ENCODE measurements around the gene PMM1.
"Not testable (repeated sequence)": the region's sequence is repeated elsewhere in the genome, so short reads cannot be mapped to it uniquely, and the experiment has no call there.

Gene PMM1

GRCh38 chr22:41563051-41563711 lies 26.5 kb downstream of the PMM1 start:
- H3K4me1 ChIP-seq (ENCODE audit: insufficient read depth, low read length): peaks cover 20% of the 10 kb centered on the region
- no peaks in the 10 kb centered on the region for H3K36me3 ChIP-seq (ENCODE audit: insufficient read depth, low read length)
- peak overlapping the region; percentile 25; the same call in 1 of the 2 replicates for H3K9ac ChIP-seq (ENCODE audit: low read depth, low read length)
- H3K9me3 ChIP-seq (ENCODE audit: control insufficient read depth, insufficient read depth, low read length): no peaks in the 10 kb centered on the region

- H3K4me1 ChIP-seq (ENCODE audit: insufficient read depth, low read length): peaks cover 25% of the 10 kb centered on the region
- H3K36me3 ChIP-seq (ENCODE audit: insufficient read depth, low read length): no peaks in the 10 kb centered on the region
- no peaks in the 10 kb centered on the region for H3K9me3 ChIP-seq (ENCODE audit: control insufficient read depth, insufficient read depth, low read length)
- no peak overlapping the region; the same call in 1 of the 2 replicates for H3K9ac ChIP-seq (ENCODE audit: low read depth, low read length)
Observed at GRCh38 chr22:41562461-41562860, 27.2 kb downstream of the PMM1 start.

- no peaks in the 10 kb centered on the region for H3K9me3 ChIP-seq (ENCODE audit: control insufficient read depth, insufficient read depth, low read length)
- H3K36me3 ChIP-seq (ENCODE audit: insufficient read depth, low read length): no peaks in the 10 kb centered on the region
- H3K4me1 ChIP-seq (ENCODE audit: insufficient read depth, low read length): peaks cover 26% of the 10 kb centered on the region
- 0 out of 2 replicates have a peak overlapping the region, but pooled peaks have one; percentile 58 for H3K9ac ChIP-seq (ENCODE audit: low read depth, low read length)
Observed at GRCh38 chr22:41561788-41562187, 27.9 kb downstream of the PMM1 start.

GRCh38 chr22:41561335-41561734 lies 28.3 kb downstream of the PMM1 start:
- no peaks in the 10 kb centered on the region for H3K36me3 ChIP-seq (ENCODE audit: insufficient read depth, low read length)
- H3K4me1 ChIP-seq (ENCODE audit: insufficient read depth, low read length): peaks cover 26% of the 10 kb centered on the region
- no peaks in the 10 kb centered on the region for H3K9me3 ChIP-seq (ENCODE audit: control insufficient read depth, insufficient read depth, low read length)
- H3K9ac ChIP-seq (ENCODE audit: low read depth, low read length): peak overlapping the region; percentile 58

- Histone ChIP-seq H3K36me3 (ENCODE audit: insufficient read depth, low read length) (no peaks in the 10 kb centered on the region), H3K9me3 (ENCODE audit: control insufficient read depth, insufficient read depth, low read length) (no peaks in the 10 kb centered on the region), H3K4me1 (ENCODE audit: insufficient read depth, low read length) (peaks cover 26% of the 10 kb centered on the region), H3K9ac (ENCODE audit: low read depth, low read length) (peak overlapping the region; percentile 58)
Observed at GRCh38 chr22:41560095-41560471, 29.6 kb downstream of the PMM1 start.

- H3K36me3 ChIP-seq (ENCODE audit: insufficient read depth, low read length); H3K9ac ChIP-seq (ENCODE audit: low read depth, low read length); H3K9me3 ChIP-seq (ENCODE audit: control insufficient read depth, insufficient read depth, low read length): not testable (repeated sequence)
- H3K4me1 ChIP-seq (ENCODE audit: insufficient read depth, low read length): peaks cover 26% of the 10 kb centered on the region
Observed at GRCh38 chr22:41558241-41558630, 31.4 kb downstream of the PMM1 start.

GRCh38 chr22:41557401-41558240 lies 32.0 kb downstream of the PMM1 start:
- Histone ChIP-seq H3K9ac (ENCODE audit: low read depth, low read length) (no peak overlapping the region), H3K36me3 (ENCODE audit: insufficient read depth, low read length) (no peaks in the 10 kb centered on the region), H3K9me3 (ENCODE audit: control insufficient read depth, insufficient read depth, low read length) (no peaks in the 10 kb centered on the region), H3K4me1 (ENCODE audit: insufficient read depth, low read length) (peaks cover 21% of the 10 kb centered on the region)

GRCh38 chr22:41556561-41556960 lies 33.1 kb downstream of the PMM1 start:
- Histone ChIP-seq H3K9ac (ENCODE audit: low read depth, low read length) (no peak overlapping the region), H3K36me3 (ENCODE audit: insufficient read depth, low read length) (no peaks in the 10 kb centered on the region), H3K9me3 (ENCODE audit: control insufficient read depth, insufficient read depth, low read length) (no peaks in the 10 kb centered on the region), H3K4me1 (ENCODE audit: insufficient read depth, low read length) (peaks cover 13% of the 10 kb centered on the region)

GRCh38 chr22:41555325-41555982 lies 34.2 kb downstream of the PMM1 start:
- Histone ChIP-seq H3K9me3 (ENCODE audit: control insufficient read depth, insufficient read depth, low read length) (no peaks in the 10 kb centered on the region), H3K4me1 (ENCODE audit: insufficient read depth, low read length) (peaks cover 11% of the 10 kb centered on the region), H3K9ac (ENCODE audit: low read depth, low read length) (no peak overlapping the region), H3K36me3 (ENCODE audit: insufficient read depth, low read length) (no peaks in the 10 kb centered on the region)

- Histone ChIP-seq H3K9me3 (ENCODE audit: control insufficient read depth, insufficient read depth, low read length) (no peaks in the 10 kb centered on the region), H3K4me1 (ENCODE audit: insufficient read depth, low read length) (no peaks in the 10 kb centered on the region), H3K9ac (ENCODE audit: low read depth, low read length) (no peak overlapping the region), H3K36me3 (ENCODE audit: insufficient read depth, low read length) (no peaks in the 10 kb centered on the region)
Observed at GRCh38 chr22:41551877-41552582, 37.6 kb downstream of the PMM1 start.

GRCh38 chr22:41550952-41551491 lies 38.6 kb downstream of the PMM1 start:
- no peaks in the 10 kb centered on the region for H3K4me1 ChIP-seq (ENCODE audit: insufficient read depth, low read length)
- no peaks in the 10 kb centered on the region for H3K9me3 ChIP-seq (ENCODE audit: control insufficient read depth, insufficient read depth, low read length)
- H3K36me3 ChIP-seq (ENCODE audit: insufficient read depth, low read length): no peaks in the 10 kb centered on the region

GRCh38 chr22:41548830-41549211 lies 40.8 kb downstream of the PMM1 start:
- H3K4me1 ChIP-seq (ENCODE audit: insufficient read depth, low read length): peaks cover 6% of the 10 kb centered on the region; the same call in 1 of the 2 replicates
- no peaks in the 10 kb centered on the region for H3K36me3 ChIP-seq (ENCODE audit: insufficient read depth, low read length)
- no peaks in the 10 kb centered on the region for H3K9me3 ChIP-seq (ENCODE audit: control insufficient read depth, insufficient read depth, low read length)
- no peak overlapping the region for H3K9ac ChIP-seq (ENCODE audit: low read depth, low read length)

More at GRCh38 chr22:41550952-41551491, 38.6 kb downstream of the PMM1 start:
- H3K9ac ChIP-seq (ENCODE audit: low read depth, low read length): no peak overlapping the region

GRCh38 chr22:41544671-41545476 lies 44.8 kb downstream of the PMM1 start:
- H3K4me1 ChIP-seq (ENCODE audit: insufficient read depth, low read length): peaks cover 6% of the 10 kb centered on the region; the same call in 1 of the 2 replicates
- no peaks in the 10 kb centered on the region for H3K9me3 ChIP-seq (ENCODE audit: control insufficient read depth, insufficient read depth, low read length)
- peak overlapping the region; percentile 91; the same call in 1 of the 2 replicates for H3K9ac ChIP-seq (ENCODE audit: low read depth, low read length)
- no peaks in the 10 kb centered on the region for H3K36me3 ChIP-seq (ENCODE audit: insufficient read depth, low read length)
